Stomach (tissue), 4 donors: ENCODE measurements around the gene ALDH1A2.

ENCODE experiments used
- EP300 ChIP-seq: sonication (generic); formaldehyde crosslinking; IDR thresholded peaks from one replicate; pipeline ENCODE4 v1.6.1; 2017; ENCODE audit warnings: antibody characterized with exemption
- POLR2A ChIP-seq, 4 donors: fragments of 450-650 bp; IDR thresholded peaks; one replicate each; pipeline ENCODE4 v1.6.1; 2016; ENCODE audit warnings: antibody characterized with exemption in 4 of 4, control low read depth in 2 of 4, mild to moderate bottlenecking in 1 of 4, moderate library complexity in 1 of 4
- TF ChIP-seq, protein P1 (sequence below), 7 experiments: fragments of 450-650 bp in 4 of 7; fragments of 200-600 bp in 3 of 7; sonication (generic) in 3 of 7; IDR thresholded peaks; one replicate each; pipeline ENCODE4 v1.5.1; 2016 to 2019; ENCODE audit warnings: antibody characterized with exemption in 7 of 7, control low read depth in 2 of 7, mild to moderate bottlenecking in 1 of 7

DNA sequence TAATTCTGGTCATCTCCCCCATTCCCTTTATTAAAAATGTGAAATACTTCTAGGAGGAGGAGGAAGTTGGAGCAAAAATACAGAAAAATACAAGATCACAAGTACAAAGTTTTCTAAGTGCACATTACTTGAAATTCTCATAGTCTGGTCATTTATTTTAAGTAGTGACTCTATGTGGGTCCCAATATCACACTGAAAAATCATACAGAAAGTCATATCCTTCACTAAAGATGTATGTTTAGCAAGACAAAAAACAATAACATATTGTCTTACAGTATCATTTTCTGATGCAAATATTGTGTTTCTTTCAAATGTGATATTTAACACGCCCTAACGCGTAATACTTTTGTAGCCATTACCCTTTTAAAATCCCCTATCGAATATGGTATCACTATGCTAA, 2.5 kb downstream of the ALDH1A2 start:
- TF ChIP-seq, protein P1, sequence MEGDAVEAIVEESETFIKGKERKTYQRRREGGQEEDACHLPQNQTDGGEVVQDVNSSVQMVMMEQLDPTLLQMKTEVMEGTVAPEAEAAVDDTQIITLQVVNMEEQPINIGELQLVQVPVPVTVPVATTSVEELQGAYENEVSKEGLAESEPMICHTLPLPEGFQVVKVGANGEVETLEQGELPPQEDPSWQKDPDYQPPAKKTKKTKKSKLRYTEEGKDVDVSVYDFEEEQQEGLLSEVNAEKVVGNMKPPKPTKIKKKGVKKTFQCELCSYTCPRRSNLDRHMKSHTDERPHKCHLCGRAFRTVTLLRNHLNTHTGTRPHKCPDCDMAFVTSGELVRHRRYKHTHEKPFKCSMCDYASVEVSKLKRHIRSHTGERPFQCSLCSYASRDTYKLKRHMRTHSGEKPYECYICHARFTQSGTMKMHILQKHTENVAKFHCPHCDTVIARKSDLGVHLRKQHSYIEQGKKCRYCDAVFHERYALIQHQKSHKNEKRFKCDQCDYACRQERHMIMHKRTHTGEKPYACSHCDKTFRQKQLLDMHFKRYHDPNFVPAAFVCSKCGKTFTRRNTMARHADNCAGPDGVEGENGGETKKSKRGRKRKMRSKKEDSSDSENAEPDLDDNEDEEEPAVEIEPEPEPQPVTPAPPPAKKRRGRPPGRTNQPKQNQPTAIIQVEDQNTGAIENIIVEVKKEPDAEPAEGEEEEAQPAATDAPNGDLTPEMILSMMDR (IDR thresholded peaks at IDR 0.05): no peak
- no peak for TF ChIP-seq EP300
- TF ChIP-seq POLR2A (IDR thresholded peaks at IDR 0.05): no peak
